DMS79 treated with DMSO at 0.1 percent for 48 hours (cell line): ENCODE data around the gene ZNF746.
"Not testable (repeated sequence)": the region's sequence is repeated elsewhere in the genome, so short reads cannot be mapped to it uniquely, and the experiment has no call there.

Experiments used
- DNase-seq: peaks from one replicate; lab custom pipeline; 2025; lab: John Stamatoyannopoulos, UW

ZNF746 gene

DNA sequence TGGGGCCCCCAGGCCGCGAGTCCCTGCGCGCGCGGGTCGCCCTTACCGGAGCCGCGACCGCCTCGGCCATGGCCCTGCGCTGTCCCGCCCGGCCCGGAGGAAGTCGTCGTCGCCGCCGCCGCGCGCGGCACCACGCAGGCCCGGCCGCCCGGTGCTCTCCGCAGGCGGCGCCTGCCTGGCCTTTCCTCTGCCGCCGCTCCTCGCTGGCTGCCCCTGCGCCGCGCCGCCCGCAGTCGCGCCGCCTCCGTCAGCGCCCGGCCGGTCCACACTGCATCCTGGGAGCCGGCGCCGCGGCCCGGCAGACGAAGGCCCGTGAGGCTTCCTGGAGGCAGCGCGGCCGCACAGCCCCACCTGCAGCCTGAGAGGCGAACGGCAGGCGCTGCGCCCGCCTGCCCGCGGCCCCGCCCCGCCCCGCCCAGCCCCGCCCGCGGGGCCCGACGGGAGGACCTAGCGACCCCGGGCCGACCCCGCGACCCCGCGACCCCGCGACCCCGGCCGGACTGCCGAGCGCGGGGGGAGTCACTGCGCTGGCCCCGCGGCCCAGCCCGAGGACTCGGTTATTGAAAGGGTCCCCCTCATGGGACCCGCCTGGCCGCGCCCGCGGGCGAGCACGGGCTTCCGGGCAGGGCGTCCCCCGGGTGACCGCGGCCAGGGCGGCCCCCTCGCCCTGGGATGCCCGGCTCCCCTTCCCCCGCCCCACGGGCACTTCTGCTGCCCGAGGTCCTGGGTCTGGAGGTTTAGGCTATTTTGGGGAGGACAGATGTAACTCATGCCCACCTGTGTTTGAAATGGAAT, at the start of gene ZNF746:
TSS of gene ZNF746 (minus strand) at position 343 of the 795 bp plus-strand sequence. CDS start at position 70, 273 bp downstream.
- peak; percentile 26 for DNase-seq

DNA sequence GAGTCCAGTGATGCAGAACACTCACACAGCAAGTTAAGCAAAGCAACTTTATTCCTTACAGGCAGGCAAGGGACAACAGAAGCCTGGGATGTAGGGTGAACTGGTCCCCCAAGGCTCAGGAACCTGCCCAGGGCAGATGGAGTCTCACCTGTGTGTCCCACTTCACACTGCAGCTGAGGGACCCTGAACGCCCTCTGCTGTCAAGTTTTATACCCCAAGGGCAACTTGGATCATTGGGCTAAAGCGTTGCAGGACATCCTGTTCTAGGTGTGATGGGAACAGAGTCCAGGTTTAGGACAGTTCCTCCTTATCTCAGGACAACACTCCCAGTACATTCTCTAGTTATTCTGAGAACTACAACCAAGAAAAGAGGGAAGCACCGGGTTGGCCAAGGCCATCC, 49.5 kb upstream of the ZNF746 start:
- DNase-seq, result no peak

DNA sequence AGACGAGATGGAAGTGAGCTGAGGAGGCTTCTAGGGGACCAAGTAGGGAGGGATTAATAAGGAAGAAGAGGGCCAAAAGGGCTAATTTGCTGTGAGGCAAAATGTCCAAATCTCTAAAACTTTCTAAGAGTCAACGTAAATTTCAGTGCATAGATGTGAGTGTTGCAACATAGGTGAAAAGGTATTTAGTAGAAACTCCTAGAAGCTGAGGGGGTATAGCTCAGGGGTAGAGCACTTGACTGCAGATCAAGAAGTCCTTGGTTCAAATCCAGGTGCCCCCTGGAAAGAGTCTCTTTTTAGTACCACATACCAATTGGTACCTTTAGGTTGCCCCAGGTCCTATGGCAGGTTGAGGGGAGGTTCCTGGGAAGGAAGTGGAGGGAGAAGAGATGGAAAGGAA, 48.7 kb upstream of the ZNF746 start:
- DNase-seq, result no peak

DNA sequence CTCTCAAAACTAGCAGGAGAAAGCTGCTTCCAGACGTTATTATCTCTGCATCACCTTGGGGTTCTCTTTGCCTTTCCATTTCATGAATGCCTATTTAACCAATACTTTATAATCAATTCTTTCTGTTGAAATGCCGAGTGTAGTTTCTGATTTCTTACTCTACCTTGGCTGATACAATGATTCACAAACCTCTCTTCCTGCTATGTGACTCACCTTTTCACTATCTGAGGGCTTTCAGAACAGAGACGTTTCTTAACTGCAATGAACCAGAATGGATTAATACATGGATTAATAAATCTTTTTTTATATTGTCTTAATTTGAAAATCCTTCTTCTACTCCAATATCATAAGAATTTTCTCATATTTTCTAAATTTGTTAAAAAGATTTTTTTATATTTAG, 46.4 kb upstream of the ZNF746 start:
- DNase-seq, result no peak

GRCh38 chr7:149532654-149533053, 35.0 kb upstream of the ZNF746 start:
- no peak for DNase-seq

- DNase-seq, result no peak
Measured at GRCh38 chr7:149529136-149529718, 31.6 kb upstream of the ZNF746 start.

DNA sequence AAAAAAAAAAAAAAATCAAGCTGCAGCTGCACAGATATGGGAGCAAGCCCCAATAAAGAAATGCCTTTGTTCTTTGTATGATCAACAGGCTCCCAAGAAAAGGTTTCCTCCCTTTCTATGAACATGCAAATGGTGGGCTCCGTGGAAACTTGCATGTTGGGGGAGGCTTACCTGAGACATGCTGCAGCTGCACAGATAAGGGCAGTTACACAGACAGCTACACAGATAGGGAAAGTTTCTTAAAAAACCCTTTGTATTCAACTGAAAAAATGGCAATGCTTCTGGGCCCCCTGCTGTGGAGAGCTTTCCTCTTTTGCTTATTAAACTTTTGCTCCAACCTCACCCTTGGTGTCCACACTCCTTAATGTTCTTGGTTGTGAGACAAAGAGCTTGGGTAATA, 29.8 kb upstream of the ZNF746 start:
- DNase-seq, result no peak

GRCh38 chr7:149525280-149525679, 27.7 kb upstream of the ZNF746 start:
- DNase-seq, result no peak

DNA sequence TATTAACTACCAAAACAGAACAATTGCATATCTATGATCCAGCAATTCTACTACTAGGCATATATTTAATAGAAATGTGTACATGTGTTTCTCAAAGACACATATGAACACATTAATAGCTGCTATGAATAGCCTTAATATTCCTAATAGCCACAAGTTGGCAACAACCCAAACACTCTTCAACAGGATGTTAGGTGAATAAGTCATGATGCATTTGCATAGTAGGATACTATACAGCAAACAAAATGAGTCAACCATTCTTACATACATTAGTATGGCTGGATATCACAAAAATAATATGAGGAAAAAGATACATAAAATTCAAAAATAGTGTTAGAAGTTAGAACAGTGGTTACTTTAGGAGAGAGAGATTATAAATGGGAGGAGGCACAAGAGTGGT, 26.8 kb upstream of the ZNF746 start:
- DNase-seq, result no peak

GRCh38 chr7:149510248-149510647, 12.6 kb upstream of the ZNF746 start:
- DNase-seq, result no peak

DNA sequence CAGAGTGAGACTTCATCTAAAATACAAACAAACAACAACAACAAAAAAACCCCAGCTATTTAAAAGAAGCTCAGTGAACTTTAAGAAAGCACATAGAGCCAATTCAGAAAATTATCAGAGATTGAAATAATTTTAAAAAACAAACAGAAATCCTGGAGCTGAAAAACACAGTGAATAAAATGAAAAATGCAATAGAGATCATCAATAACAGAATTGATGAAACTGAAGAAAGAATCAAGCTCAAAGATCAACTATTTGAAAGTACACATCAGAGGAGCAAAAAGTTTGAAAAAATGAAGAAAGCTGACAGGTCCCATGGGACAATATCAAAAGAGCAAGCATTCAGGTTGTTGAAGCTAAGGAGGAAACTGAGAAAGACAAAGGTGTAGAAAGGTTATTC, 12.2 kb upstream of the ZNF746 start:
- no peak for DNase-seq

DNA sequence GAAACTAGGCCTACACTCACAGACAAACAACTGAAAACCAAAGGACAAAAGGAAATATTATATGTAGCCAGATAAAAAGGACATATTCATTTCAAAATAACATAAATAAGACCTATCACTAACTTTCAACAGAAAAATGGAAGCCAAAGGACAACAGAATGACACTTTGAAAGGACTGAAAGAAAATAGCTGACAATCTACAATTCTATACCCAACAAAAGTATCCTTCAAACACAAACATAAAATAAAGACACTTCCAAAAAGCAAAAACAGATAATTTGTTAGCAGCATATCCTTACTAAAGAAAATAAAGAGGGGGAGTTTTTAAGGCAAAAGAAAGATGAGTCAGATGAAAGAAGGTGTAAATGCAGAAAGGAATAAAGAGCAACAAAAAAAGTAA, 7.9 kb upstream of the ZNF746 start:
- DNase-seq, result no peak

DNA sequence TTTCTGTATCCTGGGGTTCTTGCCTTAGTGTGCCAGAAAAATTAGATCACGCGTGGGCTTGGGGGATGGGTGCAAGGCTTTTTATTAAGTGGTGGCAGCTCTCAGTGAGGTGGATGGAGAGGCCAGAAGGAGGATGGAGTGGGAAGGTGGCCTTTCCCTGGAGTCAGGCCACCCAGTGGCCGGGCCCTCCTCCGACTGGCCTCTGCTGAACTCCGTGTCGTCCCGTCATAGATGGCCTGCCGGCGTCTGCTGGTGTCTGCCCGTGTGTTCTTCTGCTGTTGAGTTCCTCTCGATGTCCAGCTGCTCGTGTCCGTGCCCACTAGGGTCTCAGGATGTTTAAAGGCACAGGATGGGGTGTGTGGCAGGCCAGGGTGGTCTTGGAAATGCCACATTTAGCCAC, 4.0 kb upstream of the ZNF746 start:
- no peak for DNase-seq

DNA sequence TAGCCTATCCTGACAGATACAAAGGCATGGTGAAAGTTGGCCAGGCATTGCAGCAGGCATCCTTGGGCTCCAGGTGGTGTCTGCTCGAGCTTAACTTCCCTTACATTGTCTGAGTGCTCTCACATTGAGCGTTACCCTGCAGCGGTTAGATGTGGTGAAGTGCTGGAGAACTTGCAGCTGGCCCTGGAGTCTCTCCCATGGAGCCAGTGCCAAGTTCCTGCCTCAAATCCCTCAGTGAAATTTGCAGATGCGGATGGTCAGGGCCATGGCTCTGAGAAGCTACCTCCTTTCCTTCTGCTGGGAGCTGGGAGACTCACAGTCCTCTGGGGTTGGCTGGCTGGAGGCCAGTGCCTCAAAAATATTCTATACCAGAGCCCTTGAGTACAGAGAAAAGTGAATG, 3.3 kb upstream of the ZNF746 start:
- no peak for DNase-seq

DNA sequence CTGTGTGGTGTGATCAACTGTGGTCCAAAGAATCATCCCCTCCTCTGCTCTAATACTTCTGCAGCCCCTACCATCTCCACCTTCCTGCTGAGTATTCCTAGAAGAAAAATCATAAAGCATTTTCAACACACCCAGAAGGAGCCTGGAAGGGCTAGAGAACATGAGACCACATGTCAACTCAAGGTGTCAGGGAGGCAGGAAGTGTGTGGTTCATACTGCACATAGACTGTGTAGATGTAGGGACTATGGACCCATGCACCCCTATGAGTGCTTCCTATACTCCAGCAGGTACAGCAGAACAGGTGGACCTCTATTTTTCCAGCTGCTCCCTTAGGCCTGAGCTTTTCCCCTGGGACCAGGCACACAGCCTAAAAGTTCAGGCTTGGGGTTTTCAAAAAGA, 2.6 kb upstream of the ZNF746 start:
- no peak for DNase-seq

- DNase-seq, result no peak
Measured at GRCh38 chr7:149498811-149499210, 1.2 kb upstream of the ZNF746 start.

- no peak for DNase-seq
Measured at GRCh38 chr7:149496642-149497391, 792 bp downstream of the ZNF746 start.

DNA sequence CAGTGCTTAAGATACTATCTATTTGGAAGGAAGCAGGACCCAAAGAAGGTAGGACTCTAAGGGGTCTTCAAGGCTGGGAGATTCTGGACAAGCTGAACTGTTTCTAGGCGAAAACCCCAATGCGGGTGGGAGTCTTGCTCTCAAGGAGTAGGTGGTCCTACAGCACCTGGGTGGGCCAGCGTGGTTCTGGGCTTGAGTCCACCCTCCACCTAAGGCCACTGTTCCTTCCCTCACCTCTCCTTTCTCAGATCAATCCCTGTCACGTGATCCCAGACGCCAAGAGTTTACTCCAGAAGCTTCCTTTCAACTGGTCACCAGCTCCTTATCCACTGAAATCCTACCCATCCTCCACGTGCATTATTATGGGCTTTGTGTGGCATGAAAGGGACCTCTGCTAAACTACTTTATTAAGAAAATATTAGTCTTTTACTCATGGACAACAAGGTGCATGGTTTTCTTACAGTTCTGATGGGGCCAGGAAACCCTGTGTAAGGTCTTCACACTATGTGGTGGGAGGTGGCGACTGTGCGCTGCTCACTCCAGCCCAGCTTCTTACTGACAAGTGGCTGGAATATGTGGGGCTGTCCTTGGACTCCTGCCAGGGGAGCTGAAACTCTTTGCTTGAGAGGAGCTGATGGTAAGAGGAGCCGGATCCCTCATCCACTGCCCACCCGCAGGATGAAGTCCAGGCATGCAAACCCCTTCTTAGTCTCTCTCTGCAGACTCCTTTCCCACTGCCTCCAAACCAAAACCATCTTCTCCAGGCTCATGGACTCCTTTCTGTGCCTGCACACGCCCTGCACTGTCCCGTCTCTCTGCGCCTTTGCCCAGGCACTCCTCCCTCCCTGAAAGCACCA, 1.6 kb downstream of the ZNF746 start:
- peak; percentile 52 for DNase-seq

DNA sequence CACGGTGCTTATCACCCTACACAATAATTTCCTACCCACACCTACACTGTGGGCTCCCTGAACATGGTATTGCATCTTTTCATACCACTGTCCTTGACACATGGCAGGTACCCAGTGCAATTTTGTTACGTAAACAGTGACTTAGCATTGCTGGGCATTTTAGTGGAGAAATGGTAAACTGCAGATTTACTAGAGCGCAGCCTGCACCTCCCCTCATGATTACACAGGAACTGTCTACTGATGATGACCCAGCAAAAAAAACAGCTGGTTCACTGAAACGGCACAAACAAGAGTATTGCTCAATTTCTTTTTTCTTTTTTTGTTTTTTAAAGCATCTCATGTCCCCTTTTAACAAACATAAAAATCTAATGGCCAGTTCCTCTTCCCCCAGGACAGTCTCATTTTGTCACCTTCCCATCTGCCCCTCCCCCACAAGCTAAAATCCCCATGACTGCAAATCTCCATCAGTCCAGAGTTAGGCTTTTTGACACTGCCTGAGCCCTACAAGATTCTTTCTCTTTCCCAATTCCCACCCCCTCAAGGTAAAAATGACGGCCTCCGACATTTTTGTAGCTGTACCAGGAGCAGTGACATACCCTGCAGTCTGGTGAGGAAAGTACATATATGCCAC, 2.8 kb downstream of the ZNF746 start:
- DNase-seq, result no peak

DNA sequence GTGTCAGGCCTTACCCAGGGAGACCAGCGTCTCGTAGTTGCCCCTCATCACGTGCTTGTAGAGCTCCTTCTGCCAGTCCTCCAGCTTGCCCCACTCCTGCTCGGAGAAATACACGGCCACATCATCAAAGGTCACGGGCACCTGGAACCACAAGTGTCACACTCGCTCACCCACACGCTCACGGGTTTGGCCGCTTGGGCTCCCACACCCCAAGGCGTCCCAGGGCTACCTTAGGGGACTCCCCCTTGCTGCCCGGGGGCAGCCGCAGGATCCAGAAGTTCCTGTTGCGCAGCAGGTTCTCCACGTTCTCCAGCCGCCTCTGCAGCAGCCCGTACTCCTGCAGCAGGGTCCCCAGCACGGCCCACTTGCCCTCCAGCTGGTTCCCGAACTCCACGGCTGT, 3.6 kb downstream of the ZNF746 start:
- not testable (repeated sequence) for DNase-seq

DNA sequence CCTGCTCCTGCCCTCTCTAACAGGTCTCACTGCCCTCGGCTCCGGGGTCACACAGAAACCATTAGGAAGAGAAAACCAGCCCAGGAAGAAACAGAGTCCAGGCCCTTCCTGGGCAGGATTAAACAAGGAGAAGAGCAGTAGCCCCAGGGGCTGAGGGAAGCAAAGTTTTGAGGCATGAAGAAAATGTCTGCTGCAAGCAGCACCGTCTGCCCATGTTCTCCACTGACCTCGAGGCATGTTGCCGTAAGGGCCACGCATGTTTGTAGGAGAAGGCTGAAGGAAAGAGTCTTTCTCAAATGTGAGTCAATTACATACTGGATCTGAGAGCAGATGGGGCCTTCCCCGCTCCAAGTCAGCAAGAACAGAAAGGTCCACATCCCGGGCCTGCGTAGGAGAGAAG, 4.2 kb downstream of the ZNF746 start:
- no peak for DNase-seq
